SK-N-SH (cell line): ENCODE results near the gene CYSTM1. TPM values are rescaled to one million over a fixed set of nuclear protein-coding genes. Genes with fewer than 3 reads are reported as not detected.

Experiments used
- CTCF ChIA-PET: fragments of 300-600, 350-600 bp; formaldehyde crosslinking; extraction: SDS; loops from one replicate; lab custom pipeline; 2021; lab: Yijun Ruan, JAX
- POLR2A ChIA-PET: fragments of 350-600 bp; sonication (Branson Sonifier 250); formaldehyde crosslinking; extraction: SDS; loops from one replicate; lab custom pipeline; 2020; ENCODE audit warnings: antibody characterized with exemption, inconsistent platforms; lab: Yijun Ruan, JAX
- DNase-seq: peaks from one replicate; pipeline ENCODE4 v3.0.0; 2012
- H2AFZ ChIP-seq: fragments of 200-600 bp; sonication (generic); 2 replicates; pipeline ENCODE4 v1.8.1; 2016; ENCODE audit warnings: antibody characterized with exemption, mild to moderate bottlenecking, low read depth
- H3F3A ChIP-seq: fragments of 200-600 bp; sonication (generic); replicated peaks from 2 replicates; pipeline ENCODE3; 2016; ENCODE audit warnings: antibody characterized with exemption, mild to moderate bottlenecking; ENCODE audit not compliant: insufficient read depth
- H3K27ac ChIP-seq, 2 experiments: fragments of 200-500 bp in 1 of 2; fragments of 200-600 bp in 1 of 2; sonication (Bioruptor generic) in 1 of 2; sonication (generic), shearing (Covaris generic) in 1 of 2; 2 replicates each; pipeline versions ENCODE4 v1.5.1 to v1.6.1; 2014 to 2016; ENCODE audit warnings: low read depth in 2 of 2, inconsistent platforms in 1 of 2, low read length in 1 of 2, mild to moderate bottlenecking in 1 of 2, mixed read lengths in 1 of 2
- H3K27me3 ChIP-seq: fragments of 200-600 bp; sonication (generic), shearing (Covaris generic); 2 replicates; pipeline ENCODE4 v1.6.1; 2016; ENCODE audit warnings: mixed run types; ENCODE audit not compliant: insufficient read depth
- H3K36me3 ChIP-seq, 2 experiments: fragments of 200-500 bp in 1 of 2; fragments of 200-600 bp in 1 of 2; sonication (Bioruptor generic) in 1 of 2; sonication (generic) in 1 of 2; replicated peaks in 1 of 2; 2 replicates each; pipeline versions ENCODE3 to v1.5.1; 2014 to 2016; ENCODE audit warnings: low read length in 1 of 2, mild to moderate bottlenecking in 1 of 2; ENCODE audit not compliant: insufficient read depth in 2 of 2, control insufficient read depth in 1 of 2
- H3K4me1 ChIP-seq, 2 experiments: fragments of 200-500 bp in 1 of 2; fragments of 200-600 bp in 1 of 2; sonication (Bioruptor generic) in 1 of 2; sonication (generic), shearing (Covaris generic) in 1 of 2; 2 replicates each; pipeline versions ENCODE4 v1.5.1 to v1.6.1; 2014 to 2016; ENCODE audit warnings: low read depth in 1 of 2, low read length in 1 of 2, mixed run types in 1 of 2; ENCODE audit not compliant: insufficient read depth in 2 of 2, control insufficient read depth in 1 of 2
- H3K4me2 ChIP-seq: fragments of 200-600 bp; sonication (generic), shearing (Covaris generic); 2 replicates; pipeline ENCODE4 v1.6.1; 2017; ENCODE audit warnings: mixed run types
- H3K4me3 ChIP-seq, 2 experiments: fragments of 200-500 bp in 1 of 2; fragments of 200-600 bp in 1 of 2; sonication (Bioruptor generic) in 1 of 2; sonication (generic), shearing (Covaris generic) in 1 of 2; 2 replicates each; pipeline versions ENCODE4 v1.5.1 to v1.8.1; 2014 to 2016; ENCODE audit warnings: low read depth in 2 of 2, inconsistent platforms in 1 of 2, low read length in 1 of 2, mild to moderate bottlenecking in 1 of 2, mixed read lengths in 1 of 2, moderate library complexity in 1 of 2
- H3K79me2 ChIP-seq: fragments of 200-600 bp; sonication (generic); 2 replicates; pipeline ENCODE4 v1.8.1; 2017; ENCODE audit warnings: mild to moderate bottlenecking; ENCODE audit not compliant: insufficient read depth
- H3K9ac ChIP-seq: fragments of 200-600 bp; sonication (generic); 2 replicates; pipeline ENCODE4 v1.6.1; 2017; ENCODE audit warnings: mixed run types
- H3K9me2 ChIP-seq: fragments of 200-600 bp; sonication (generic); 2 replicates; pipeline ENCODE4 v1.6.1; 2017; ENCODE audit warnings: mixed run types
- H3K9me3 ChIP-seq: fragments of 200-600 bp; sonication (generic); 2 replicates; pipeline ENCODE4 v1.6.1; 2017; ENCODE audit warnings: mixed run types, mild to moderate bottlenecking, moderate library complexity
- H4K20me1 ChIP-seq: fragments of 200-600 bp; sonication (generic); 2 replicates; pipeline ENCODE4 v1.6.1; 2017; ENCODE audit warnings: mild to moderate bottlenecking, mixed run types; ENCODE audit not compliant: insufficient read depth
- CHD2 ChIP-seq: fragments of 150-350 bp; IDR thresholded peaks from 2 replicates; pipeline ENCODE4 v1.6.1; 2018; ENCODE audit warnings: low read length; ENCODE audit not compliant: partially characterized antibody
- EZH2phosphoT487 ChIP-seq: fragments of 200-600 bp; sonication (generic); IDR thresholded peaks from 2 replicates; pipeline ENCODE4 v1.6.1; 2017; ENCODE audit warnings: low read depth, mixed run types, mild to moderate bottlenecking, antibody characterized with exemption, moderate library complexity, borderline replicate concordance
- FOSL2 ChIP-seq: IDR thresholded peaks from 2 replicates; pipeline ENCODE4 v1.4.0; 2012; ENCODE audit warnings: low read depth, mild to moderate bottlenecking, moderate library complexity, borderline replicate concordance
- FOXJ3 ChIP-seq: sonication (generic); formaldehyde crosslinking; IDR thresholded peaks from 2 replicates; pipeline ENCODE4 v1.5.1; 2020; ENCODE audit warnings: mild to moderate bottlenecking, missing genetic modification reagents
- JUND ChIP-seq: IDR thresholded peaks from 2 replicates; pipeline ENCODE4 v1.4.0; 2012
- MXI1 ChIP-seq: IDR thresholded peaks from 2 replicates; pipeline ENCODE4 v1.6.1; 2012; ENCODE audit warnings: mild to moderate bottlenecking, low read depth, low read length, improper control_type of control experiment
- POLR2AphosphoS5 ChIP-seq: IDR thresholded peaks from 2 replicates; pipeline ENCODE4 v1.6.1; 2012; ENCODE audit warnings: low read depth, low read length
- RAD21 ChIP-seq: IDR thresholded peaks from 2 replicates; pipeline ENCODE4 v1.6.1; 2012; ENCODE audit warnings: mild to moderate bottlenecking, low read length
- RCOR1 ChIP-seq: fragments of 150-350 bp; IDR thresholded peaks from 2 replicates; pipeline ENCODE4 v1.6.1; 2017; ENCODE audit warnings: antibody characterized with exemption, low read length
- TCF12 ChIP-seq: IDR thresholded peaks from 2 replicates; pipeline ENCODE4 v1.4.0; 2012
- TEAD4 ChIP-seq: IDR thresholded peaks from 2 replicates; pipeline ENCODE4 v1.4.0; 2012; ENCODE audit warnings: mild to moderate bottlenecking, borderline replicate concordance; ENCODE audit not compliant: insufficient read depth
- YY1 ChIP-seq: IDR thresholded peaks from 2 replicates; pipeline ENCODE4 v1.4.0; 2012; ENCODE audit warnings: low read depth, mild to moderate bottlenecking
- WGBS: methylation state at CpG from one replicate; pipeline ENCODE4 v1.1.6; 2017; ENCODE audit warnings: low lambda C conversion rate; 5-methylcytosine and 5-hydroxymethylcytosine counted together
- polyA plus RNA-seq, 3 experiments: library from polyadenylated mRNA; depleted of rRNA; stranded (reverse); fragments of >200 nt; gene quantifications; 2 replicates each; pipeline ENCODE4 v1.2.3, GENCODE V29; 2012
- TF ChIP-seq, protein P1 (sequence below): fragments of 150-350 bp; IDR thresholded peaks from 2 replicates; pipeline ENCODE4 v1.6.1; 2017; ENCODE audit warnings: antibody characterized with exemption, low read length, low read depth, borderline replicate concordance
- TF ChIP-seq, protein P2 (sequence below): IDR thresholded peaks from 2 replicates; pipeline ENCODE4 v1.4.0; 2012; ENCODE audit warnings: low read depth
- TF ChIP-seq, protein P3 (sequence below): IDR thresholded peaks from 2 replicates; pipeline ENCODE4 v1.6.1; 2012; ENCODE audit warnings: mild to moderate bottlenecking, low read depth, low read length, moderate library complexity
- TF ChIP-seq, protein P4 (sequence below): fragments of 150-350 bp; IDR thresholded peaks from 2 replicates; pipeline ENCODE4 v1.6.1; 2016; ENCODE audit warnings: mild to moderate bottlenecking, low read depth, low read length

CYSTM1 gene
- polyA plus RNA-seq, 1 of the 3 experiments (the other 2 are of a cell fraction): 27.1 TPM

DNA sequence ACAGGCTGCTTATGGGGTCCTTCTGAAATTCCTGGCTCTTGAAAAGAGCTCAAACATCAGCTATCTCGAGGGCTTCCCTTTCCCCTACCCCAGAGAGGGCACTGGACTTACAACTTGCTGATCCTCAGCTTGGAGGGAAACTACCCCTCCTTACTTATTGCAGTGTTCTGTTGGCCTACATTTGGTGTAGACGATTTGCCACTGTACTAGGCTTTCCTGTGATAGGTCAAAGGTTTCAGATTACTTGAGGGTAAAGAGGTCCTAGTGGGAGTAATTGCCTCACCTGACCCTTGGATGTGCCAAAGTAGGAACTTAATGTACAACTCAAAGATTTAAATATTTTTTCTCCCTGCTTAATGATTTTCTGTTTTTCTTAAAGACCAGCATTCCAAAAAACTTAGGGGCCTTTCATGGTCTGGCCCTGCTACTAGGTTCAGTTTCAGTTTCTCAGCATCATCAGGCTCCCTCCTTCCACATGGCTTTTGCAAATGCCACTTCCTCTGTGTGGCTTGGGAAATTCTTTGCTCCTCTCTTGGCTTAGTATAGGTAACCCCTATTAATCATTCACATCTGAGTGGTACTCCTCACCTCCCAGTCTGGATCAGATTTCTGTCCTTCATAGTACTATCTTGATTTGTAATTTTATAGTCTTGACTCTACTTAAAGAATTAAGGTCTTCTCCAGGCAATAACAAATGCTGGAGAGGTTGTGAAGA lies 32.4 kb downstream of the CYSTM1 start:
- H3K4me2 ChIP-seq: no peak overlapping the region
- no peak overlapping the region for H3K9ac ChIP-seq
- CTCF ChIA-PET: interaction anchor here (1.2 to 2.0 kb wide), 2 partner anchors 13 to 144 kb away, joined by 3 to 8 read pairs; no protein-coding TSS in a partner anchor
- H3K4me1 ChIP-seq: no peaks in the 10 kb centered on the region; a peak in 1 of 4 replicates
- no peak overlapping the region for H3K27ac ChIP-seq
- no peaks in the 10 kb centered on the region for H3K36me3 ChIP-seq
- POLR2A ChIA-PET: no interaction called here
- no peak overlapping the region for H2AFZ ChIP-seq
- H3F3A ChIP-seq: no peaks in the 10 kb centered on the region
- H3K9me2 ChIP-seq: no peaks in the 10 kb centered on the region
- no peaks in the 10 kb centered on the region for H3K9me3 ChIP-seq
- DNase-seq: no peak
- no peak for TF ChIP-seq POLR2AphosphoS5
- TF ChIP-seq, protein P1, sequence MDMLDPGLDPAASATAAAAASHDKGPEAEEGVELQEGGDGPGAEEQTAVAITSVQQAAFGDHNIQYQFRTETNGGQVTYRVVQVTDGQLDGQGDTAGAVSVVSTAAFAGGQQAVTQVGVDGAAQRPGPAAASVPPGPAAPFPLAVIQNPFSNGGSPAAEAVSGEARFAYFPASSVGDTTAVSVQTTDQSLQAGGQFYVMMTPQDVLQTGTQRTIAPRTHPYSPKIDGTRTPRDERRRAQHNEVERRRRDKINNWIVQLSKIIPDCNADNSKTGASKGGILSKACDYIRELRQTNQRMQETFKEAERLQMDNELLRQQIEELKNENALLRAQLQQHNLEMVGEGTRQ: no peak
- TF ChIP-seq, protein P2, sequence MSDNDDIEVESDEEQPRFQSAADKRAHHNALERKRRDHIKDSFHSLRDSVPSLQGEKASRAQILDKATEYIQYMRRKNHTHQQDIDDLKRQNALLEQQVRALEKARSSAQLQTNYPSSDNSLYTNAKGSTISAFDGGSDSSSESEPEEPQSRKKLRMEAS: no peak
- no peak for TF ChIP-seq TEAD4
- TF ChIP-seq CHD2: no peak
- no peak for TF ChIP-seq FOSL2
- no peak overlapping the region for H3K4me3 ChIP-seq
- H4K20me1 ChIP-seq: no peaks in the 10 kb centered on the region
- H3K79me2 ChIP-seq: no peaks in the 10 kb centered on the region
- H3K27me3 ChIP-seq: no peaks in the 10 kb centered on the region
- 48% methylated on average over 2 of the region's 2 CpGs for WGBS

DNA sequence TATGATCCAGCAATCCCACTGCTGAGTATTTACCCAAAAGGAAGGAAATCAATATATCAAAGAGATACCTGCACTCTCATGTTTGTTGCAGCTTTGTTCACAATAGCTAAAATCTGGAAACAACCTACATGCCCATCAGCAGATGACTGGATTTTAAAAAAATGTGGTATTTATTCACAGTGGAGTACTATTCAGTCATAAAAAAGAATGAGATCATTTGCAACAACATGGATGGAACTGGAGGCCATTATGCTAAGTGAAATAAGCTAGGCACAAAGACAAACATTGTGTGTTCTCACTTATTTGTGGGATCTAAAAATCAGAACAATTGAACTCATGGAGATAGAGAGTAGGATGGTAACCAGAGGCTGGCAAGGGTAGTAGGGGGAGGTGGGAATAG lies 33.1 kb downstream of the CYSTM1 start:
- CTCF ChIA-PET: interaction anchor here (1.2 kb wide), 1 partner anchor 12 kb away, joined by 3 read pairs; no protein-coding TSS in a partner anchor
- H3K4me1 ChIP-seq: no peaks in the 10 kb centered on the region

More for the DNA sequence above, 33.1 kb downstream of the CYSTM1 start:
- Histone ChIP-seq H3F3A (no peaks in the 10 kb centered on the region), H3K4me2 (no peak overlapping the region), H3K27me3 (no peaks in the 10 kb centered on the region), H3K4me3 (no peak overlapping the region), H3K36me3 (no peaks in the 10 kb centered on the region), H3K9me2 (no peaks in the 10 kb centered on the region), H3K9ac (no peak overlapping the region), H3K9me3 (no peaks in the 10 kb centered on the region), H3K27ac (no peak overlapping the region), H2AFZ (no peak overlapping the region), H4K20me1 (no peaks in the 10 kb centered on the region), H3K79me2 (no peaks in the 10 kb centered on the region)
- TF ChIP-seq FOSL2: no peak
- TF ChIP-seq YY1: no peak
- TF ChIP-seq, protein P3, sequence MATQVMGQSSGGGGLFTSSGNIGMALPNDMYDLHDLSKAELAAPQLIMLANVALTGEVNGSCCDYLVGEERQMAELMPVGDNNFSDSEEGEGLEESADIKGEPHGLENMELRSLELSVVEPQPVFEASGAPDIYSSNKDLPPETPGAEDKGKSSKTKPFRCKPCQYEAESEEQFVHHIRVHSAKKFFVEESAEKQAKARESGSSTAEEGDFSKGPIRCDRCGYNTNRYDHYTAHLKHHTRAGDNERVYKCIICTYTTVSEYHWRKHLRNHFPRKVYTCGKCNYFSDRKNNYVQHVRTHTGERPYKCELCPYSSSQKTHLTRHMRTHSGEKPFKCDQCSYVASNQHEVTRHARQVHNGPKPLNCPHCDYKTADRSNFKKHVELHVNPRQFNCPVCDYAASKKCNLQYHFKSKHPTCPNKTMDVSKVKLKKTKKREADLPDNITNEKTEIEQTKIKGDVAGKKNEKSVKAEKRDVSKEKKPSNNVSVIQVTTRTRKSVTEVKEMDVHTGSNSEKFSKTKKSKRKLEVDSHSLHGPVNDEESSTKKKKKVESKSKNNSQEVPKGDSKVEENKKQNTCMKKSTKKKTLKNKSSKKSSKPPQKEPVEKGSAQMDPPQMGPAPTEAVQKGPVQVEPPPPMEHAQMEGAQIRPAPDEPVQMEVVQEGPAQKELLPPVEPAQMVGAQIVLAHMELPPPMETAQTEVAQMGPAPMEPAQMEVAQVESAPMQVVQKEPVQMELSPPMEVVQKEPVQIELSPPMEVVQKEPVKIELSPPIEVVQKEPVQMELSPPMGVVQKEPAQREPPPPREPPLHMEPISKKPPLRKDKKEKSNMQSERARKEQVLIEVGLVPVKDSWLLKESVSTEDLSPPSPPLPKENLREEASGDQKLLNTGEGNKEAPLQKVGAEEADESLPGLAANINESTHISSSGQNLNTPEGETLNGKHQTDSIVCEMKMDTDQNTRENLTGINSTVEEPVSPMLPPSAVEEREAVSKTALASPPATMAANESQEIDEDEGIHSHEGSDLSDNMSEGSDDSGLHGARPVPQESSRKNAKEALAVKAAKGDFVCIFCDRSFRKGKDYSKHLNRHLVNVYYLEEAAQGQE: no peak
- TF ChIP-seq, protein P4, sequence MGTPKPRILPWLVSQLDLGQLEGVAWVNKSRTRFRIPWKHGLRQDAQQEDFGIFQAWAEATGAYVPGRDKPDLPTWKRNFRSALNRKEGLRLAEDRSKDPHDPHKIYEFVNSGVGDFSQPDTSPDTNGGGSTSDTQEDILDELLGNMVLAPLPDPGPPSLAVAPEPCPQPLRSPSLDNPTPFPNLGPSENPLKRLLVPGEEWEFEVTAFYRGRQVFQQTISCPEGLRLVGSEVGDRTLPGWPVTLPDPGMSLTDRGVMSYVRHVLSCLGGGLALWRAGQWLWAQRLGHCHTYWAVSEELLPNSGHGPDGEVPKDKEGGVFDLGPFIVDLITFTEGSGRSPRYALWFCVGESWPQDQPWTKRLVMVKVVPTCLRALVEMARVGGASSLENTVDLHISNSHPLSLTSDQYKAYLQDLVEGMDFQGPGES: no peak
- TF ChIP-seq EZH2phosphoT487: no peak
- no peak for TF ChIP-seq RAD21
- no peak for TF ChIP-seq TEAD4
- TF ChIP-seq MXI1: no peak
- TF ChIP-seq TCF12: no peak
- no peak for TF ChIP-seq RCOR1
- TF ChIP-seq FOXJ3 (CRISPR knock-in tag): no peak
- TF ChIP-seq JUND: no peak
- no peak for DNase-seq
- POLR2A ChIA-PET: no interaction called here
